Memory B cell (primary cell): ENCODE measurements around the gene OTUD5.

ENCODE experiments used
- ATAC-seq: fragments of 150-1000 bp; cut with Tn5 transposase; 2 replicates; pipeline ENCODE4 v1.10.0; 2021; ENCODE audit warnings: low read depth, mild to moderate bottlenecking, moderate library complexity
- DNase-seq, 2 donors: peaks; one replicate each; pipeline ENCODE4 v3.0.0; 2022; ENCODE audit warnings: low spot score in 2 of 2
- H3K27ac Mint-ChIP-seq: one replicate; pipeline ENCODE4 v1.8.0; 2022; ENCODE audit warnings: mild to moderate bottlenecking, moderate library complexity, mixed read lengths
- H3K27me3 Mint-ChIP-seq: one replicate; pipeline ENCODE4 v1.8.0; 2022; ENCODE audit warnings: mixed read lengths
- H3K36me3 Mint-ChIP-seq: one replicate; pipeline ENCODE4 v1.8.0; 2022; ENCODE audit warnings: mild to moderate bottlenecking, mixed read lengths
- H3K4me1 Mint-ChIP-seq: one replicate; pipeline ENCODE4 v1.8.0; 2022; ENCODE audit warnings: mixed read lengths
- H3K4me3 Mint-ChIP-seq: one replicate; pipeline ENCODE4 v1.8.0; 2022; ENCODE audit warnings: mild to moderate bottlenecking, moderate library complexity, mixed read lengths
- H3K9me3 Mint-ChIP-seq: one replicate; pipeline ENCODE4 v1.8.0; 2022; ENCODE audit warnings: mixed read lengths

The OTUD5 gene

DNA sequence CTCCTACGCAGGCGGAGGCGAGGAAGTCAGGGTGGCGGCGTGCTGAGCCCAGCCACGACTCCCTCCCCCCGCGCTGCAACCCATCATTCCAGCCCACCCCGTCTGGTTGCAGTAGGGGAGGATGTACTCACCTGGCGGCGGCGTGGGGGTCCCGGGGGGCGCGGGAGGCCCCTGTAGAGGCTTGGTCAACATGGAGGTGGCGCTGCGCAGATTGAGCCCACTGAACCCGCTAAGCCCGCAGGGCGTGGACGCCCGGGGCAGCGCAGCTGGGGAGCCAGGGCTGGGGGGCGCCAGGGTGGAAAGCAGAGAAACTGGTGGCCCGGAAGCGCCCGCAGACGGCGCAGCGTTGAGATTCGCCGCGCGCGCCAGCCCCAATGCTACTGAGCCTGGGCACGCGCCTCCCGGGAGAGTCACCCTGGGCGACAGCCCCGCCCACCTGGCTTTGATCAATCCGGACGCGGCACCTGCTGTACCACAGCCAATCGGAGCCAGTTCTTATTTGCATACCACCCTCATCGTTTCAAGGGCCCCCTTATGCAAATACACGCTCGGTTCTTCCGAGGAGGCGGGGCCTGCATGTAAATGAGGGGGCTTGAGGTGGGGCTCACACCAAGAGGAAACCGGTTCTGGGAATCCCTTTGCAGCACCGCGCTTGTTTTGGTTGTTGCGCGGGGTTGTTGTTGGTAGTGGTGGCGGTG is 38.6 kb downstream of the OTUD5 start, which contains the start of gene PIM2:
Gene PIM2, minus strand, starts transcription at position 382 of the 698 bp plus-strand sequence. Its CDS starts 190 bp downstream, at position 192.
- DNase-seq (peak; percentile 79 to 83), ATAC-seq (peak; percentile 70)
- peak within 1 kb of the TSS; percentile 95 for H3K27ac Mint-ChIP-seq
- no peaks in the 10 kb centered on the region for H3K27me3 Mint-ChIP-seq
- peaks cover 21% of the 10 kb centered on the region for H3K4me1 Mint-ChIP-seq
- peaks cover 22% of the 10 kb centered on the region for H3K36me3 Mint-ChIP-seq
- peak within 1 kb of the TSS; percentile 87 for H3K4me3 Mint-ChIP-seq
- no peaks in the 10 kb centered on the region for H3K9me3 Mint-ChIP-seq

DNA sequence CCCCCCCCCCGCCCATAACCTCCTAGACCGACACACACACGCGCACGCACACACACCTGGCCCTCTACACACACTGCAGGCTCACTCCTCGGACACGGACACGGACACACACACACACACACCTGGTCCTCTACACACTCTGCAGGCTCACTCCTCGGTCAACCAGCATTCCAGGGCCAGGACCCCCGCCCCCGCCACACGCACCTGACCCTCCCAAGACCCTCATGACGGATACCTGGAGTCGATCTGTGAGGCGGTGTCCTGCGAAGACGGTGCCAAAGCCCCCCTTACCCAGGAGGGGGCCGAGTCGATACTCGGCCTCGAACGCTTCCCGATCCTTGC is 39.1 kb downstream of the OTUD5 start:
- H3K36me3 Mint-ChIP-seq: peaks cover 22% of the 10 kb centered on the region
- ATAC-seq: no peak
- H3K27me3 Mint-ChIP-seq: no peaks in the 10 kb centered on the region
- peak overlapping the region; percentile 87 for H3K4me3 Mint-ChIP-seq
- H3K9me3 Mint-ChIP-seq: no peaks in the 10 kb centered on the region
- no peak for DNase-seq
- peaks cover 21% of the 10 kb centered on the region for H3K4me1 Mint-ChIP-seq
- H3K27ac Mint-ChIP-seq: peak overlapping the region; percentile 95

DNA sequence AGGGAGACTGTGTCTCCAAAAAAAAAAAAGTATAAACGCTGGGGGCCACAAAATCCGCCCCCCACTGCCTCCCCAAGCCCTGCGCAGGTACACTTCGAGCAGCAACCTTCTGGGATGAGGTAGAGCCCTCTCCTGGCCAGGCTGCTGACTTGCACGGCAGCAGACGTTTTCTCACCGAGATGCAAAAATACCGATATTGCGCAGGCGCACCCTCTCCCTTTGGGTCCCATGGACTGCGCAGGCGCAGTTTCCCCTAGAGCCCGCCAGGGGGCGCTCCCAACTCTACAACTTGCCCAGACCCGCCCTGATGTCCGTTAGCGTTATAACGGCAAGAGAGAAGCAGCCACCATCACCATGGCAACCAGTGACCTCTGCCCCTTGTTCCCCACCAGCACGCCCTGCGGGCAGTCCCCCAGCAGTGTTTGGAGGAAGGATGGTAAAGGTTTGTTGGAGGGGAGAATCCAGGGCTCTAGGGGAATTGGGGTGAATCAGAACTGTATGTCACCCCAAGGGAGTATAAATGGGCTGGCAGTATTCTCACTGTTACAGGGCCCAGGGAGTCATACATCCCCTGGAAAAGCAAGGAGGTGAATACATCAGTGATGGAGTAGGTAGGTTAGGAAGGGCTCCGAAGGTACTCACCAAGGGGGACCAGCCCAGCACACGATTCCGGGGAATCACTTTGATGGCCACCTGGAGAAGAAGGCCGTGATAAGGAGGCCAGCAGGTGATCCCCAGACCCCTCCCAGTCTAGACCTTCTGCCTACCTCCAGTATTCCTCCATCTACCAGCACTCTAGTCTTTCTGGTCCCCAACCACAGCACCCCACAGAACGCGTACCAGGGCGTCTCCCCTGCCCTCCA is 40.0 kb downstream of the OTUD5 start:
- no peaks in the 10 kb centered on the region for H3K9me3 Mint-ChIP-seq
- H3K27ac Mint-ChIP-seq: peak overlapping the region; percentile 95
- peak; percentile 84 to 85 for DNase-seq
- H3K4me3 Mint-ChIP-seq: peak overlapping the region; percentile 87
- H3K27me3 Mint-ChIP-seq: no peaks in the 10 kb centered on the region
- peaks cover 23% of the 10 kb centered on the region for H3K4me1 Mint-ChIP-seq
- ATAC-seq: peak; percentile 50
- peaks cover 21% of the 10 kb centered on the region for H3K36me3 Mint-ChIP-seq

DNA sequence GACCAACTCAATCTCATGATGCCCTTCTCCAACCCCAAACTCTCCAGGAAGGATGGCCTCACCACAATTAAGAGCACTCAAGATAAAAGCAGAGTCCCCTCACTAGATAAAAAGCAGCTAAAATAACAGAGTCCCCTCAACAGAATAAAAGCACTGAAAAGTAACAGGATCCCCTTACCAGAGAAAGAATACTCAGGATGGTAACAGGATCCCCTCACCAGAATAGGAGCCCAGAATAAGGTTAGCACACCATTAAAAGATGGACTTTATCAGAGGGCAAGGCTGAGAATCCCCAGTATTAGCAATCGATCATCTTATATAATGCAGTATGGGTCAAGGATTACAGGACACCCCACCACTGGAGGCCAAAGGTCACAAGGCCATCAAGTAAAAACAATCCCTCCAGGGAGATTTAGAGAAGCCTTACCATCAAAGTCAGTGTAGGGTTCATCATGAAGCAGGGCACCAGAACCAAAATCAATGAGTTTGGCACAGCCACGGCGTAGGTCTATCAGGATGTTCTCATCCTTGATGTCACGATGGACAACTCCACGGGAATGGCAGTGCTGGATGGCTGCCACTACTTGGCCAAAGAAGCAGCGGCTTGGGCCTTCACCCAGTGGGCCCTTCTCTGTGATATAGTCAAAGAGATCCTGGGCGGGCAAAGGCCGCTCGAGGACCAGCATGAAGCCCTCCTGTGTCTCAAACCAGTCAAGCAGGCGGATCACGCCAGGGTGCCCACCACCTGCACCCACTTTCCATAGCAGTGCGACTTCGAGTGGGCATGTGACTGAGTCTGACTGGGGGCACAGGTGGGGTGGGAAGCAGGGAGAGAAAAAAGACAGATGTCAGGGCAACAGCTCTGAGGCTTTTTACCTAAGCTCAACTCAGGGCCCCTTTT is 42.6 kb downstream of the OTUD5 start:
- no peaks in the 10 kb centered on the region for H3K9me3 Mint-ChIP-seq
- ATAC-seq: no peak
- H3K4me3 Mint-ChIP-seq: peak overlapping the region; percentile 87
- H3K27me3 Mint-ChIP-seq: no peaks in the 10 kb centered on the region
- peak overlapping the region; percentile 99 for H3K27ac Mint-ChIP-seq
- peaks cover 31% of the 10 kb centered on the region for H3K4me1 Mint-ChIP-seq
- DNase-seq: no peak
- H3K36me3 Mint-ChIP-seq: peaks cover 21% of the 10 kb centered on the region

DNA sequence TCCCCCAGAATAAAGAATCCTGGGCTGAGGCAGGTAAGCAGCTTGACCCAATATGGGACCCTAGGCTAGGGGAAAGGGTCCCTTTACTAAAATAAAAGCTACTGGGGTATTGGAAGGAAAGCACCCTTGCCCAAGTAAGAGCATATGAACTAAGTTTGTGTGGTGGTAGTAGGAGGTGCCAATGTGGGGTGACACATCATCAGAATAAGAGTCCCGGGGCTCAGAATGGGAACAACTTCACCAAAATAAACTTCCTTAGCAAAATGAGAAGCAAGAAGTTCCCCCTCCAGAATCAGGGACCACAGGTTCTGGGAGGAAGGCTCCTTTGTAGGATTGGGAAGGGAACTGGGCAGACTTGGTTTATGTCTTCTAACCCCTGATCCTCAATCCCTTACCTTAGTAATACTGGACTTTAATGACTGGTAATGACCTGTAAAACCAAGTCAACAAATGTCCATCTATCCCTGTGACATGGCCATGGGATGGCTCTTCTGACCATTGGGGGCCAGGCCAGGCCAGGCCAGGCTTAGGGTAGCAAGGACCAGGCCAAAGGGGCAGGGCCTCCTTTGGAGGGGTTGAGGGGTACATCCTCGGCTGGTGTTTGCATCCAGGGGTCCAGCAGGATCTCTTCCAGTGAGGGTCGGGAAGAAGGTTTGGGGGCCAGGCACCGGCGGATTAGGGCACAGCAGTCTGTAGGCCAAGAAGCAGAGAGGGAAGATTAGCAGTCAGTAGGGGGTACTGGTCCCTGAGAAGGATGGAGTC is 43.6 kb downstream of the OTUD5 start:
- Mint-ChIP-seq H3K36me3 (peaks cover 21% of the 10 kb centered on the region), H3K4me3 (peak overlapping the region; percentile 87), H3K9me3 (no peaks in the 10 kb centered on the region), H3K27me3 (no peaks in the 10 kb centered on the region), H3K4me1 (peaks cover 28% of the 10 kb centered on the region), H3K27ac (peak overlapping the region; percentile 99)
- ATAC-seq (no peak), DNase-seq (no peak)

DNA sequence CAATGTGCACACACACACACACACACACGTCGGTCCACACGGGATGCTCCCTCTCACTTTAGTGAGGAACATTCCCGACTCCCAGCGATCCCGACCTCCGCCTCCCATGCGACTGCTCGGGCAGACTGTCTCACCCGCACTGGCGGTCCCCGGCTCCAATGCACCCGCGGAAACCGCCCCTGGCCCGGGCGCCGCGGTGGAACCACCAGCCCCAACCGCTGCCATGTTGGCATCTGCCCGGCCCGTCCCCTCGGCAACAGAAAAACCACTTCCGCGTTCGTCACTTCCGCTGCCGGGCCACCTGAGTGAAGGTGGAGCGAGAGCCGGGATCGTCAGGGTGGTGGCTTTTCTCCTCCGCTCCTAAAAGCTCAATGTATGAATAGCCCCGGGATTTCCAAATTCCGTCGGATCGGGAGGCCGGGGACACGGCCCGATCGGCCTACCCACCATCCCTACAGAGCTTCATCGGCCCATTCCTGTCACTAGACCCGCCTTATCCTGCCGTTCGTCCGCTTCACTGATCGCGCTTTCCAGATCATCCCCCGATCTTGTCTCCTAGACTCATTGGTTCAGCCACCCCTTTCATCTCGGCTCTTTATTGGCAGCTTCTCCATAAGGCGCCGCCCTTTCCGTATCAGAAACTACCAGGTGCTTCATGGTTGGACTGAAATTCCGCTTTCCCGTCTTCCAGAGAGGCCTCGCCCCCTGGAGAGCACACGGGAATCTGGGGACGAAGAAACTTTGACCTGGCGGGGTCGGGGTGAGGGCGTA is 45.8 kb downstream of the OTUD5 start, which contains the start of gene SLC35A2:
Gene SLC35A2, minus strand, starts transcription at position 235 of the 771 bp plus-strand sequence. Its CDS starts 10 bp downstream, at position 225.
- peak within 1 kb of the TSS; percentile 99 for H3K27ac Mint-ChIP-seq
- H3K4me1 Mint-ChIP-seq: peaks cover 25% of the 10 kb centered on the region
- peaks cover 7% of the 10 kb centered on the region for H3K36me3 Mint-ChIP-seq
- H3K4me3 Mint-ChIP-seq: peak within 1 kb of the TSS; percentile 94
- peak; percentile 83 for DNase-seq
- peak; percentile 71 for ATAC-seq
- H3K27me3 Mint-ChIP-seq: no peaks in the 10 kb centered on the region
- H3K9me3 Mint-ChIP-seq: no peaks in the 10 kb centered on the region

DNA sequence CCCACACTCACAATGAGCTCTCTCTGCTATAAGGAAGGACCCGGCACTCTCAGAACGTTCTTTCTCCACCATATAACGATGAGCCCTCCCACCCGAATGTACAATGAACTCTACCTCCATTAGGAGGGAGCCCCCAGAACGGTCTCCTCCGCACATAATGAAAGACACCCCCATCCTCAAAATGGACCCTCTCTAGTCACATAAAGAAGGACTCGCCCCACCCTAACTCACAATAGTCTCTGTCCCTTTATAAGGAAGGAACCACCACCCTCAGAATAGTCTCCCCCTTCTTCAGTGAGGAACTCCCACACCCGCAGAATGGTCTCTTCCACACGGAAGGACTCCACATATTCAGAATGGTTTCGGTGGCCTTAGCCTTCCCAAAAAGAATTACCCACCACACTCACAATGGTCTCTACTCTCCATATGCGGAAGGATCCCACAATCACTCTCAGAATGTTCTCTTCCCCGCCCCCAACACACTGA is 46.4 kb downstream of the OTUD5 start:
- H3K4me3 Mint-ChIP-seq: peak overlapping the region; percentile 94
- H3K36me3 Mint-ChIP-seq: peaks cover 7% of the 10 kb centered on the region
- no peaks in the 10 kb centered on the region for H3K27me3 Mint-ChIP-seq
- no peaks in the 10 kb centered on the region for H3K9me3 Mint-ChIP-seq
- H3K27ac Mint-ChIP-seq: peak overlapping the region; percentile 99
- H3K4me1 Mint-ChIP-seq: peaks cover 25% of the 10 kb centered on the region
- ATAC-seq (peak; percentile 14), DNase-seq (no peak)

DNA sequence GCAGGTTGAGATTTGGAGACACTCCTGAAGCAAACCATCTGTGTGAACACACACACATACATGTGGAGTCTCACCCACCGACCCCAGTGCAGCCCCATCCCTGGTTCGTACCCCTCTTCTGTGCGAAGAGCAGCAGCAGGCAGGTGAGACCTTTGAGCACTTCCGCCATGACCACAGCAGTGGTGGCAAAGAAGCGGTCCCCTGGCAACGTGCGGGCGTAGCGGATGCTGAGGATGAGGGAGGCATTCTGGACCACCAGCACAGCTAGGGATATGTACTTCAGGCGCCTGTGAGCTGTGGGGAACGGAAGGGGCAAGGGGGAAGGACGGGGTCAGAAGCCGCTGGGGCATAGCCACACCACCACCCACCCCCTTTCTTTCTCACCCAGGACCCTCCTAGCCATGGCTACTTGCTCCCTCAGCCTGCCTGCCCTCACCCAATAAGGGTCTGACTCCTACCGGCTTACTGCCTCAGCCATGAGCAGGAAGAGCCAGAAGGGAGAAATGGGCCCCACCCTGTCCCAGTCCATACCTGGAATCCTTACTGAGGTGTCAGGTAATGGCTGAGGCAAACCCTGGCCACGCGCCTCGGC is 47.6 kb downstream of the OTUD5 start:
- DNase-seq: no peak
- ATAC-seq: no peak
- H3K27ac Mint-ChIP-seq: peak overlapping the region; percentile 99
- H3K27me3 Mint-ChIP-seq: no peaks in the 10 kb centered on the region
- peaks cover 7% of the 10 kb centered on the region for H3K36me3 Mint-ChIP-seq
- H3K4me3 Mint-ChIP-seq: no peak overlapping the region
- H3K4me1 Mint-ChIP-seq: peaks cover 23% of the 10 kb centered on the region
- H3K9me3 Mint-ChIP-seq: no peaks in the 10 kb centered on the region

DNA sequence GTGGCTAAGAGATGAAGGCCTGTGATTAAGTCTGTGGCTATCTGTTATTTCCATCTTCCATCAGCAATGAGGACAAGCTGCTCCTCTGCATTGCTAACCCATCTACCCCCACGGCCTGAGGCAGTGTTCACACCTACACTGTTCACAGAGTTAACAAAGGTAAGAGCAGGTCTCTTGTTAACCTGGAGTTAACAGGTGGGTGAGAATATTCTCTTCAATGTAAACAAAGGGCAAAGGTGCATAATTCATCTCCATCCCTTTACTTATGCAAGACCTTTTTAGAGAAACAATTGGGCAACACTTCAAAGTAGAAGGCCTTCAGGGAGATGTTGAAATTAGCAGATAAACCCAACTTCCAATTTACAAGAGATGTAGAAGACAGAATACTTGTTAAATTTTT is 48.8 kb downstream of the OTUD5 start:
- peaks cover 2% of the 10 kb centered on the region for H3K36me3 Mint-ChIP-seq
- DNase-seq: no peak
- H3K27ac Mint-ChIP-seq: peak overlapping the region; percentile 73
- peaks cover 20% of the 10 kb centered on the region for H3K4me1 Mint-ChIP-seq
- H3K4me3 Mint-ChIP-seq: no peak overlapping the region
- no peaks in the 10 kb centered on the region for H3K9me3 Mint-ChIP-seq
- H3K27me3 Mint-ChIP-seq: no peaks in the 10 kb centered on the region
- no peak for ATAC-seq

DNA sequence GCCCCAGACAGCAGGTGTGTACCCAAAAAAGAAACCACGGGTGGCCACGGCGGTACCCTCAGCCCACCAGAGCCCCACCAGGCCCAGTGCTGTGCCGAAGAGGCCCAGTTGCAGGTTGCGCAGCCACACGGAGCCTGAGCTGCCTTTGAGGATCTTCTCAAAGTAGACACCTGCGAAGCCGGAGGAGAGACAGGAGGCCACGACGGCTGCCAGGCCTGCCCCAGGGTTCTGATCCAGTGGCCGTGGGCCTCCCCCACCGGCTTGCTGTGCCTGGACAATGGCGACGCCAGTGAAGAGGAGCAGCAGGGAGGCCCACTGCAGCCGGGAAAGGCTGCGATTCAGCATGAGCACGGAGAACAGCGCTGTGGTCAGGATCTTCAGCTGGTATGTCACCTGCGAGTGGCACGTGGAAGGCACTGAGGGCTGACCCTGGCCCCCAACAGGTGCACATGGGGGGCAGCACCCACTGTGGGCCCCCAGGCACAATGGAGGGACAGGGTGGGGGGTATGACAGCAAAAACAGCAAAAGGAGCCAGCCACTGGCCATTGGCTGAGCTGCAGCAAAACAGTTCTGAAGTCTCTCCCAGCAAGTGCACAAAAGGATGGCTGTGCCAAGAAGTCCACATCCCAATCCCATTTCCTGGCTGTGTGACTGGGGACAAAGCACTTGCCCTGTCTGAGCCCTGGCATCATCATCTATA is 52.2 kb downstream of the OTUD5 start:
- no peak overlapping the region for H3K27ac Mint-ChIP-seq
- H3K9me3 Mint-ChIP-seq: no peaks in the 10 kb centered on the region
- peaks cover 2% of the 10 kb centered on the region for H3K4me1 Mint-ChIP-seq
- DNase-seq: no peak
- H3K36me3 Mint-ChIP-seq: peaks cover 5% of the 10 kb centered on the region
- no peak overlapping the region for H3K4me3 Mint-ChIP-seq
- ATAC-seq: no peak
- no peaks in the 10 kb centered on the region for H3K27me3 Mint-ChIP-seq

DNA sequence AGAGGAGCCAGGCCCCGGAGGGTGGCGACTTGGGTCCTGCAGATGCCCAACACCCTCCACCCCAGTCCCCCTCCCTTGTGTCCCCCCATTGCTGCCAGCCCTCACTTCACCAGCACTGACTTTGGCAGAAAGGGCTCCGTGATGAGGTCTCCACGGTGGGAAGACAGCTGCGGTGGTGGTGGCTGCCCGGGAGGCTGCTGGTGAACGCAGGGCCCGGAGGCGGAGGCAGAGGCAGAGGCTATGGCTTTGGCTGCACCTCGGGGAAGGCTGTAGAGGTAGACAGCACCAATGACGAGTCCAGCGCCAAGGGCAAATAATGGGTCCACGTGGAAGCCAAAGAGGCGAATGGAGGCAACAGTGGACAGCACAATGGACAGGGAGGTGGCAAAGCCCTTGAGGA is 52.8 kb downstream of the OTUD5 start:
- Mint-ChIP-seq H3K4me3 (no peak overlapping the region), H3K9me3 (no peaks in the 10 kb centered on the region), H3K27me3 (no peaks in the 10 kb centered on the region), H3K36me3 (peaks cover 5% of the 10 kb centered on the region), H3K4me1 (peaks cover 2% of the 10 kb centered on the region), H3K27ac (no peak overlapping the region)
- DNase-seq (no peak), ATAC-seq (no peak)

DNA sequence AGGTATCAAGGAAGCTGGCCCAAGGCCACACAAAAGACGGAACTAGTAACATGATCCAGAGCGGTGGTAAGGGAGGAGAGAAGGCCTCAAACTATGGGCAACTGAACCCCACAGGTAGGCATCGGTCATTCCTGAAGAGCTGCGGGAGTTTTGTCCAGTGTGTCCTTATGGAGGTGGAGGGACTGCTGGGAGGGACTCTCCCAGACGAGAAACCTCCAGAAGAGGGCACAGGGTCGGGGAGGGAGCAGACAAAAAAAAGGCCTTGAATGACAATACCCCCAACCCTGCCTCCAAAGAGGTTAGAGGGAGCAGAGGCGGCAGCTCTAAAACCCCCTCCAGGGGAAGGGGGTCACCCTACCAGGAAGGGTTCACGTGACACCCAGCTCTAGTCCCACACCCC is 53.2 kb downstream of the OTUD5 start:
- DNase-seq (no peak), ATAC-seq (no peak)
- Mint-ChIP-seq H3K9me3 (no peaks in the 10 kb centered on the region), H3K36me3 (peaks cover 5% of the 10 kb centered on the region), H3K27me3 (no peaks in the 10 kb centered on the region), H3K4me3 (no peak overlapping the region), H3K27ac (no peak overlapping the region), H3K4me1 (peaks cover 2% of the 10 kb centered on the region)
